AG09319 (cell line): ENCODE data around the gene MRPL46.

Experiments
- DNase-seq: peaks from one replicate; pipeline ENCODE4 v3.0.0-alpha.2; 2010; ENCODE audit warnings: low read depth; ENCODE audit errors: extremely low read depth
- TF ChIP-seq, protein P1 (sequence below): IDR thresholded peaks from 2 replicates; pipeline ENCODE4 v1.5.1; 2011; ENCODE audit warnings: low read depth, mild to moderate bottlenecking, inconsistent platforms, low read length, moderate library complexity

The MRPL46 gene

DNA sequence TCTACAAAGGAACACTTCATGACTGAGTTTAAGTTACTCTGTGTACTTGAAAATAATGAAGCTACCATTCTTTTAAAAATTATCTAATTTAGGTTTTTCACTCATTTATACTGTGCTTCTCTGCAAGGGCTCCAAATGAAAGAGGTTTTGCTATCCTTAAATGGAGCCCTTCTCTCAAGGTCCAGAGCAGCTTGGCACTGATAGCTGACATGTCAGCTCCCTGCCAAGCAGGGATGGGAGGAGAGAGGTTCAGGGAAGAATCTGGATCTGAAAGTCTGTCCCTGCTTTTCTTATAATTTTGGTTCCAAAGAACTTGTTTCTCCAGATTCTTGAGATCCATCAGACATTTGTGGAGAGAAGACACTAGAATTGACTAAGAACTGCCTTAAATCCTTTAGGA is 39.4 kb upstream of the MRPL46 start:
- TF ChIP-seq, protein P1, sequence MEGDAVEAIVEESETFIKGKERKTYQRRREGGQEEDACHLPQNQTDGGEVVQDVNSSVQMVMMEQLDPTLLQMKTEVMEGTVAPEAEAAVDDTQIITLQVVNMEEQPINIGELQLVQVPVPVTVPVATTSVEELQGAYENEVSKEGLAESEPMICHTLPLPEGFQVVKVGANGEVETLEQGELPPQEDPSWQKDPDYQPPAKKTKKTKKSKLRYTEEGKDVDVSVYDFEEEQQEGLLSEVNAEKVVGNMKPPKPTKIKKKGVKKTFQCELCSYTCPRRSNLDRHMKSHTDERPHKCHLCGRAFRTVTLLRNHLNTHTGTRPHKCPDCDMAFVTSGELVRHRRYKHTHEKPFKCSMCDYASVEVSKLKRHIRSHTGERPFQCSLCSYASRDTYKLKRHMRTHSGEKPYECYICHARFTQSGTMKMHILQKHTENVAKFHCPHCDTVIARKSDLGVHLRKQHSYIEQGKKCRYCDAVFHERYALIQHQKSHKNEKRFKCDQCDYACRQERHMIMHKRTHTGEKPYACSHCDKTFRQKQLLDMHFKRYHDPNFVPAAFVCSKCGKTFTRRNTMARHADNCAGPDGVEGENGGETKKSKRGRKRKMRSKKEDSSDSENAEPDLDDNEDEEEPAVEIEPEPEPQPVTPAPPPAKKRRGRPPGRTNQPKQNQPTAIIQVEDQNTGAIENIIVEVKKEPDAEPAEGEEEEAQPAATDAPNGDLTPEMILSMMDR = no peak
- no peak for DNase-seq

DNA sequence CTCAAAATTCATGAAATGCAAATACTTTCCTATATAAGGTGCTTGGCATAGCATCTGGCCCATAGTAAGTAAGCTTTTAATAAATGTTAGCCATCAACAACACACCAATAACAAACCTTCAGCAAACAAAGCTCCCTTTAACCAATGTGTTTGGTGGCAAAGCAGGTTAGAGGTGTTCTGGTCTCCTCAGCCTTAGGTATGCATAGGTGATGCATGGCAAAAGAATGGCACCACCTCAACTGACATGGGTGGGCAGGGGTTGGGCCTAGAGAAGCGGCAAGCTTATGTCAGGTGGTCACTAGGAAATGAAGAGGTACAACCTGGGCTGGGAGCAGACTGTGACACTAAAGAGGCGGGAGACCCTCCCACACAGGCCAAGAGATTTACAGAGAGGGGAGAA is 38.5 kb upstream of the MRPL46 start:
- TF ChIP-seq, protein P1 = no peak

DNA sequence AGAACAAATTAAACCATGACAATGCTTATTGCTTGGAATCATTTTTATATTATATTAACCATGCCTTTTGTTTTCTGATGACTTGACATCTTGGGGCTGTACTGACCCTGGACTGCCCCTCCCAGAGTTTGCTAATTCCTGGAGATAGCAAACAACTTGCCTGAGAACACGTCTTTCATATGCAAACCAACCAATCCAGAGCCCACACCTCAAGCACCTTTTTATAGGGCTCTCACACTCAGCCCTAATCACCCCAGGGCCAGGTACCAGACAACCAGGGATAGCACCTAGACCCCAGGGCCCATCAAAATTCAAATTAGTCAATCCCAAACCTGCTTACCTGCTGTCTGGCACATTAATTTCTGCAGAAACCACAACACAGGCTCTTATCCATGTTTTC is 37.3 kb upstream of the MRPL46 start:
- DNase-seq = no peak

More for the DNA sequence above, 38.5 kb upstream of the MRPL46 start:
- DNase-seq = no peak

DNA sequence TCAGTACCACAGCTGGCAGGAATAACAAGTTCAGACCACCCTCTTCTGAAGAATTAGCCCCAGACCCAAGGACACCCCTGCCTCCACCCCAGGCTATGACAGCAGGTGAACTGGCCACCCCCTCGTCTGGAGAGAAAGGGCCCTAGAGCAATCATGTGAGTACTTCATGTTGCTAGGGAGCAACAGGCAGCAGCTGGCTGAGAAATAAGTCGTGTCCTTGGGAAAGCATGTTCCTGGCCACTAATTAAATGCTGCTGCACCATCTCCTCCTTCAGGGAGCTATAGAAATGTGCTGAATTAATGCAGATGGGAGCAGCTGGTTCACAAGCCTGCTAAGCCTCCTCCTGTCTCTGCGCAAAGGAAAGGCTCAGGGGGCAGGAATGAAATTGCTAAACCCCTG is 31.8 kb upstream of the MRPL46 start:
- TF ChIP-seq, protein P1 = no peak
- no peak for DNase-seq

More for the DNA sequence above, 37.3 kb upstream of the MRPL46 start:
- TF ChIP-seq, protein P1 = no peak

DNA sequence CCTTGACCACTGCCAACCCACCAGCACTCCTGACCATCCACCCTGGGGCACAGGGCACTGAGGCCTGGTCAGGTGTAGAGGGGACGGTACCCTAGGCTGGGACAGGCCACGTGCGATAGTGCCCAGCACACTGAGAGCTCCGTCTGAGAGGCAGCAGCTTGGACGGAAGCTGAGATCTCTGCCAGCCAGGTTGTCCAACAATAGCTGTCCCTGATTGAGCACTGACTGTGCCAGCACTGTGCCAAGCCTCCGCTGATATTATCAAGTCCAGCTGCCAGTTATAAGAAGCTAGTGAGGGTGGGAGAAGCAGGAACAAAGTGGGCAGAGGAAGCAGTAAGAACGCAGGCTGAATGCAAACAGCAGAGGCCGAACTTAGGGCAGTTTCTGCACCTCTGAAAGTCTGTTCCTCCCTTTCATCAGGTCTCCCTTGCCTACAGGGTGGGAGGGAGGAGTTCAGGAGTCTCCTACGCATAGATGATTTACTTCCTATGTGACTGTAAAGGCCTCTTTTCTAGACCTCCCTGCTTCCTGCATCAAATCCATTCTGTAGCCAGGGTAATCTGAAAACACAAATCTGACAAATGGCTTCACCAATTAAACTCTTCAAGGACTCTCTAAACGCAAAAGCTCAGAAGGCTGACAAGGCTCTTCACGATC is 30.0 kb upstream of the MRPL46 start:
- DNase-seq = no peak
- TF ChIP-seq, protein P1 = no peak

DNA sequence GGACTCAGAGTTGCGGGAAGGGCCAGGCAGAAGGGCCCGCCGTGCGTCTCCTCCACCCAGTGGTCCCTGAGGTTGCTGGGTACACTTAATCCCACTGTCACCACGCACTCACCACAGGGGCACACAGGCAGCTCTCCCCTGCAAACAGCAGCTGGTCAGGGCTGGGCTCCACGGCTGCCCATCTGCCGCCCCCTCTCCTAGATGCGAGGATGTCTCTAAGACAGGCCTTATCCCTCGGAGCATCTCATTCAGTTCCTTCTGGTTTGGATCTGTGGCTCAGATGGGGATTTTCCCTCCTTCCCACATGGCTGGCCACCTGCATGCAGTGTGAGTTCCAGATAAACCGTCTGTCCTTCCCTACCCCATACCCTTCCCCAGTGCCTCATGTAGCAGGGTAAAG is 26.7 kb upstream of the MRPL46 start:
- TF ChIP-seq, protein P1 = no peak
- DNase-seq = no peak

DNA sequence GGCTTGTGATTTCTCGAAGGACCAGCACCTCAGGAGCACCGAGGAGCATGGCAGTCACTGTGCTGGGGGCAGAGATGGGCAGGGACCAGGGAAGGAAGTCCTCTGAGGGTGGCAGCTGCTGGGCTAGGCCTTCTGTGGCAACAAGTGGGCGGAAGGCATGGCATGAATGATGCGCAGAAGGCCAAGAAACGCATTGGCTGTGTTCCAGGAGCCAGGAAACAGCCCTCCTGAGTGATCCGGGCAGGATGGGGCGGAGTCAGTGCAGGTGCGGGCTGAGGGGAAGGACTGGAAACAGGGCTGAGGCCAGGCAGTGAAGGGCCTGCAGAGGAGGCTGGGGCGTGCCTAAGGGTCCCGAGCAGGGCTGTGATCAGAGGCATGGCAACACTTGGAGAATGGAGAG is 24.0 kb upstream of the MRPL46 start:
- DNase-seq = no peak

More for the DNA sequence above, 24.0 kb upstream of the MRPL46 start:
- TF ChIP-seq, protein P1 = no peak
